ENCODE results near the gene AGPS.
A peak's percentile ranks its signal among the peaks of the same experiment; 100 is the strongest.

AGPS gene

GRCh38 chr2:177392373-177393202 lies at the start of gene AGPS:
Gene AGPS, plus strand, starts transcription at chr2:177392773. Its CDS starts 17 bp downstream, at chr2:177392790.
- peak within 1 kb of the TSS; percentile 32; the same call in 1 of the 2 replicates for H3K27ac ChIP-seq
- TF ChIP-seq CTCF (IDR thresholded peaks at IDR 0.05) (no peak), ZFX (IDR thresholded peaks at IDR 0.05; ENCODE audit: borderline replicate concordance) (no peak)

- TF ChIP-seq CTCF (IDR thresholded peaks at IDR 0.05) = no peak
- no peak for TF ChIP-seq ZFX (IDR thresholded peaks at IDR 0.05; ENCODE audit: borderline replicate concordance)
- H3K27ac ChIP-seq = no peak overlapping the region
Measured at GRCh38 chr2:177343773-177344172, 48.8 kb upstream of the AGPS start.

GRCh38 chr2:177344316-177344715 lies 48.3 kb upstream of the AGPS start:
- H3K27ac ChIP-seq = no peak overlapping the region
- no peak for TF ChIP-seq CTCF (IDR thresholded peaks at IDR 0.05)
- TF ChIP-seq ZFX (IDR thresholded peaks at IDR 0.05; ENCODE audit: borderline replicate concordance) = no peak

- no peak for TF ChIP-seq CTCF (IDR thresholded peaks at IDR 0.05)
- TF ChIP-seq ZFX (IDR thresholded peaks at IDR 0.05; ENCODE audit: borderline replicate concordance) = no peak
- H3K27ac ChIP-seq = no peak overlapping the region
Measured at GRCh38 chr2:177346192-177346591, 46.4 kb upstream of the AGPS start.

GRCh38 chr2:177347570-177347969 lies 45.0 kb upstream of the AGPS start:
- no peak overlapping the region for H3K27ac ChIP-seq
- no peak for TF ChIP-seq CTCF (IDR thresholded peaks at IDR 0.05)
- no peak for TF ChIP-seq ZFX (IDR thresholded peaks at IDR 0.05; ENCODE audit: borderline replicate concordance)

- TF ChIP-seq CTCF (IDR thresholded peaks at IDR 0.05) (no peak), ZFX (IDR thresholded peaks at IDR 0.05; ENCODE audit: borderline replicate concordance) (no peak)
- no peak overlapping the region for H3K27ac ChIP-seq
Measured at GRCh38 chr2:177348118-177348654, 44.4 kb upstream of the AGPS start.

Data from 22Rv1 (cell line).